GM23338 (cell line): ENCODE measurements around the gene RFK. TPM values are rescaled to one million over a fixed set of nuclear protein-coding genes. Genes with fewer than 3 reads are reported as not detected.

Experiments used
- ATAC-seq: fragments of 200-7000 bp; cut with Tn5 transposase; 3 replicates; pipeline ENCODE4 v1.9.1; 2020
- DNase-seq: peaks from one replicate; pipeline ENCODE4 v3.0.0-alpha.2; 2015; ENCODE audit warnings: low spot score
- H2AFZ ChIP-seq: fragments of 200-600 bp; sonication (generic); 2 replicates; pipeline ENCODE4 v1.8.0; 2016; ENCODE audit warnings: antibody characterized with exemption, mild to moderate bottlenecking, moderate library complexity
- H3F3A ChIP-seq: fragments of 200-600 bp; sonication (generic); replicated peaks from 2 replicates; pipeline ENCODE4 v1.8.0; 2017; ENCODE audit warnings: antibody characterized with exemption, mixed run types, low read depth
- H3K27ac ChIP-seq: fragments of 200-600 bp; sonication (generic); 2 replicates; pipeline ENCODE4 v1.6.1; 2016; ENCODE audit warnings: low read depth
- H3K27me3 ChIP-seq: fragments of 200-600 bp; sonication (generic); 2 replicates; pipeline ENCODE4 v1.8.0; 2016; ENCODE audit warnings: mild to moderate bottlenecking, mixed run types, moderate library complexity; ENCODE audit not compliant: insufficient read depth
- H3K36me3 ChIP-seq: fragments of 200-600 bp; sonication (generic); 2 replicates; pipeline ENCODE4 v1.8.0; 2016; ENCODE audit warnings: mild to moderate bottlenecking; ENCODE audit not compliant: insufficient read depth
- H3K4me1 ChIP-seq: fragments of 200-600 bp; sonication (generic); 2 replicates; pipeline ENCODE4 v1.8.0; 2016; ENCODE audit warnings: mild to moderate bottlenecking, moderate library complexity; ENCODE audit not compliant: insufficient read depth
- H3K4me2 ChIP-seq: fragments of 200-600 bp; sonication (generic); 2 replicates; pipeline ENCODE4 v1.7.1; 2017; ENCODE audit warnings: mixed run types
- H3K4me3 ChIP-seq: fragments of 200-600 bp; sonication (generic); 2 replicates; pipeline ENCODE4 v1.6.1; 2016; ENCODE audit warnings: mixed run types
- H3K79me2 ChIP-seq: fragments of 200-600 bp; sonication (generic); replicated peaks from 2 replicates; pipeline ENCODE4 v1.8.0; 2017; ENCODE audit warnings: mild to moderate bottlenecking; ENCODE audit not compliant: insufficient read depth
- H3K9me2 ChIP-seq: fragments of 200-600 bp; sonication (generic); 2 replicates; pipeline ENCODE4 v1.8.0; 2017; ENCODE audit not compliant: insufficient read depth
- H4K20me1 ChIP-seq: fragments of 200-600 bp; sonication (generic); replicated peaks from 2 replicates; pipeline ENCODE4 v1.8.0; 2017; ENCODE audit warnings: mild to moderate bottlenecking; ENCODE audit not compliant: insufficient read depth
- H3K27ac Mint-ChIP-seq: 2 replicates; pipeline ENCODE4 v1.8.0; 2020; ENCODE audit warnings: inconsistent platforms, mild to moderate bottlenecking, moderate library complexity, mixed read lengths
- H3K27me3 Mint-ChIP-seq: 3 replicates; pipeline ENCODE4 v1.8.0; 2022; ENCODE audit warnings: low read depth, mild to moderate bottlenecking, moderate library complexity, mixed read lengths, inconsistent platforms; ENCODE audit not compliant: insufficient read depth, poor library complexity
- H3K36me3 Mint-ChIP-seq: 3 replicates; pipeline ENCODE4 v1.8.0; 2021; ENCODE audit warnings: low read depth, mild to moderate bottlenecking, inconsistent platforms, moderate library complexity, mixed read lengths
- H3K4me1 Mint-ChIP-seq: 3 replicates; pipeline ENCODE4 v1.8.0; 2020; ENCODE audit warnings: mild to moderate bottlenecking, inconsistent platforms, mixed read lengths
- H3K4me3 Mint-ChIP-seq: 3 replicates; pipeline ENCODE4 v1.8.0; 2021; ENCODE audit warnings: moderate library complexity, mild to moderate bottlenecking, inconsistent platforms, mixed read lengths
- H3K9me3 Mint-ChIP-seq: 3 replicates; pipeline ENCODE4 v1.8.0; 2020; ENCODE audit warnings: moderate library complexity, mild to moderate bottlenecking, inconsistent platforms, mixed read lengths
- CREB1 ChIP-seq: fragments of 250-450 bp; sonication (Bioruptor Pico); IDR thresholded peaks from 2 replicates; pipeline ENCODE4 v1.5.0; 2020; ENCODE audit warnings: low read depth, mild to moderate bottlenecking, moderate library complexity
- EZH2 ChIP-seq: fragments of 200-600 bp; sonication (generic); IDR thresholded peaks from one replicate; pipeline ENCODE4 v1.8.0; 2017; ENCODE audit warnings: antibody characterized with exemption, mild to moderate bottlenecking, low read depth; ENCODE audit not compliant: unreplicated experiment
- EZH2phosphoT487 ChIP-seq: fragments of 200-600 bp; sonication (generic); IDR thresholded peaks from one replicate; pipeline ENCODE4 v1.8.1; 2018; ENCODE audit warnings: antibody characterized with exemption; ENCODE audit not compliant: unreplicated experiment
- JUNB ChIP-seq: IDR thresholded peaks from one replicate; pipeline ENCODE4 v1.6.1; 2016; ENCODE audit warnings: antibody characterized with exemption; ENCODE audit not compliant: unreplicated experiment
- NANOG ChIP-seq: IDR thresholded peaks from 2 replicates; pipeline ENCODE4 v1.6.1; 2016; ENCODE audit warnings: antibody characterized with exemption, borderline replicate concordance
- POLR2AphosphoS5 ChIP-seq: IDR thresholded peaks from 2 replicates; pipeline ENCODE4 v1.6.1; 2016; ENCODE audit warnings: antibody characterized with exemption, low read depth
- STAT1 ChIP-seq: IDR thresholded peaks from one replicate; pipeline ENCODE4 v1.6.1; 2016; ENCODE audit warnings: antibody characterized with exemption; ENCODE audit not compliant: unreplicated experiment
- ZNF114 ChIP-seq: fragments of 250-450 bp; sonication (Bioruptor Pico); IDR thresholded peaks from 2 replicates; pipeline ENCODE4 v1.5.0; 2020; ENCODE audit warnings: mild to moderate bottlenecking, moderate library complexity
- ZNF331 ChIP-seq: fragments of 250-450 bp; sonication (Bioruptor Pico); IDR thresholded peaks from 2 replicates; pipeline ENCODE4 v1.5.0; 2020; ENCODE audit warnings: low read depth, mild to moderate bottlenecking, moderate library complexity
- polyA plus RNA-seq: library from polyadenylated mRNA; unstranded; fragments of >200 nt; fragmentation: Nextera tagmentation; extraction: Ambion mirVana; gene quantifications from 2 replicates; pipeline ENCODE4 v1.2.1, GENCODE V29; 2016
- total RNA-seq: library from RNA; depleted of rRNA; stranded (reverse); fragments of >200 nt; shearing (Covaris generic); gene quantifications from 2 replicates; pipeline ENCODE4 v1.2.3, GENCODE V29; 2014
- TF ChIP-seq, protein P1 (sequence below): fragments of 250-450 bp; sonication (Bioruptor Pico); IDR thresholded peaks from 2 replicates; pipeline ENCODE4 v1.5.0; 2020; ENCODE audit warnings: mild to moderate bottlenecking, moderate library complexity
- TF ChIP-seq, protein P2 (sequence below), 2 experiments: fragments of 200-600 bp in 1 of 2; sonication (generic) in 1 of 2; conservative IDR thresholded peaks; 2 replicates each; pipeline versions ENCODE4 v1.5.1 to v1.6.1; 2016 to 2017; ENCODE audit warnings: antibody characterized with exemption in 2 of 2, low read depth in 2 of 2, mild to moderate bottlenecking in 2 of 2, moderate library complexity in 1 of 2
- TF ChIP-seq, protein P3 (sequence below): IDR thresholded peaks from 2 replicates; pipeline ENCODE4 v1.6.1; 2016; ENCODE audit warnings: antibody characterized with exemption

The RFK gene
- total and polyA plus RNA-seq, 2 experiments from 2014 or later = 15.2 to 15.4 TPM

DNA sequence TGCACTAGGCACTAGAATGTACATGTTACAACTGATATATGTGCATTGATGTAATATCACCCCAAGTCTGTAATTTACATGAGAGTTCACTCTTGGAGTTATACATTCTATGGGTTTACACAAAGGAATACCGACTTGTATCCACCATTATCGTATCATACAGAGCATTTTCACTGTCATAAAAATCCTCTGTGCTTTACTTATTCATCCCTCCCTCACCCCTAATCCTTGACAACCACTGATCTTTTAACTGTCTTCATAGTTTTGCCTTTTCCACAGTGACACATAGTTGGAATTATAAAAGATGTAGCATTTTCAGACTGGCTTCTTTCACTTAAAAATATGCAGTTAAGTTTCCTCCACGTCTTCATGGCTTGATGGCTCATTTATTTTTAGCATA, 11.1 kb upstream of the RFK start:
- Histone ChIP-seq H3K4me3 (no peak overlapping the region), H3K36me3 (no peaks in the 10 kb centered on the region), H3K4me1 (no peaks in the 10 kb centered on the region), H2AFZ (no peak overlapping the region), H3F3A (no peaks in the 10 kb centered on the region), H4K20me1 (no peaks in the 10 kb centered on the region), H3K27me3 (no peaks in the 10 kb centered on the region), H3K4me2 (no peak overlapping the region), H3K27ac (no peak overlapping the region), H3K9me2 (no peaks in the 10 kb centered on the region), H3K79me2 (no peaks in the 10 kb centered on the region)
- Mint-ChIP-seq H3K4me1 (peaks cover 4% of the 10 kb centered on the region; the same call in 2 of the 3 replicates), H3K9me3 (no peaks in the 10 kb centered on the region), H3K27ac (no peak overlapping the region), H3K27me3 (peaks cover 3% of the 10 kb centered on the region), H3K36me3 (no peaks in the 10 kb centered on the region), H3K4me3 (no peak overlapping the region)
- TF ChIP-seq ZNF114 (no peak), POLR2AphosphoS5 (no peak), JUNB (no peak), STAT1 (no peak), CREB1 (CRISPR knock-in tag) (no peak), EZH2phosphoT487 (no peak), EZH2 (no peak), NANOG (no peak), ZNF331 (CRISPR knock-in tag) (no peak)
- TF ChIP-seq, protein P1, sequence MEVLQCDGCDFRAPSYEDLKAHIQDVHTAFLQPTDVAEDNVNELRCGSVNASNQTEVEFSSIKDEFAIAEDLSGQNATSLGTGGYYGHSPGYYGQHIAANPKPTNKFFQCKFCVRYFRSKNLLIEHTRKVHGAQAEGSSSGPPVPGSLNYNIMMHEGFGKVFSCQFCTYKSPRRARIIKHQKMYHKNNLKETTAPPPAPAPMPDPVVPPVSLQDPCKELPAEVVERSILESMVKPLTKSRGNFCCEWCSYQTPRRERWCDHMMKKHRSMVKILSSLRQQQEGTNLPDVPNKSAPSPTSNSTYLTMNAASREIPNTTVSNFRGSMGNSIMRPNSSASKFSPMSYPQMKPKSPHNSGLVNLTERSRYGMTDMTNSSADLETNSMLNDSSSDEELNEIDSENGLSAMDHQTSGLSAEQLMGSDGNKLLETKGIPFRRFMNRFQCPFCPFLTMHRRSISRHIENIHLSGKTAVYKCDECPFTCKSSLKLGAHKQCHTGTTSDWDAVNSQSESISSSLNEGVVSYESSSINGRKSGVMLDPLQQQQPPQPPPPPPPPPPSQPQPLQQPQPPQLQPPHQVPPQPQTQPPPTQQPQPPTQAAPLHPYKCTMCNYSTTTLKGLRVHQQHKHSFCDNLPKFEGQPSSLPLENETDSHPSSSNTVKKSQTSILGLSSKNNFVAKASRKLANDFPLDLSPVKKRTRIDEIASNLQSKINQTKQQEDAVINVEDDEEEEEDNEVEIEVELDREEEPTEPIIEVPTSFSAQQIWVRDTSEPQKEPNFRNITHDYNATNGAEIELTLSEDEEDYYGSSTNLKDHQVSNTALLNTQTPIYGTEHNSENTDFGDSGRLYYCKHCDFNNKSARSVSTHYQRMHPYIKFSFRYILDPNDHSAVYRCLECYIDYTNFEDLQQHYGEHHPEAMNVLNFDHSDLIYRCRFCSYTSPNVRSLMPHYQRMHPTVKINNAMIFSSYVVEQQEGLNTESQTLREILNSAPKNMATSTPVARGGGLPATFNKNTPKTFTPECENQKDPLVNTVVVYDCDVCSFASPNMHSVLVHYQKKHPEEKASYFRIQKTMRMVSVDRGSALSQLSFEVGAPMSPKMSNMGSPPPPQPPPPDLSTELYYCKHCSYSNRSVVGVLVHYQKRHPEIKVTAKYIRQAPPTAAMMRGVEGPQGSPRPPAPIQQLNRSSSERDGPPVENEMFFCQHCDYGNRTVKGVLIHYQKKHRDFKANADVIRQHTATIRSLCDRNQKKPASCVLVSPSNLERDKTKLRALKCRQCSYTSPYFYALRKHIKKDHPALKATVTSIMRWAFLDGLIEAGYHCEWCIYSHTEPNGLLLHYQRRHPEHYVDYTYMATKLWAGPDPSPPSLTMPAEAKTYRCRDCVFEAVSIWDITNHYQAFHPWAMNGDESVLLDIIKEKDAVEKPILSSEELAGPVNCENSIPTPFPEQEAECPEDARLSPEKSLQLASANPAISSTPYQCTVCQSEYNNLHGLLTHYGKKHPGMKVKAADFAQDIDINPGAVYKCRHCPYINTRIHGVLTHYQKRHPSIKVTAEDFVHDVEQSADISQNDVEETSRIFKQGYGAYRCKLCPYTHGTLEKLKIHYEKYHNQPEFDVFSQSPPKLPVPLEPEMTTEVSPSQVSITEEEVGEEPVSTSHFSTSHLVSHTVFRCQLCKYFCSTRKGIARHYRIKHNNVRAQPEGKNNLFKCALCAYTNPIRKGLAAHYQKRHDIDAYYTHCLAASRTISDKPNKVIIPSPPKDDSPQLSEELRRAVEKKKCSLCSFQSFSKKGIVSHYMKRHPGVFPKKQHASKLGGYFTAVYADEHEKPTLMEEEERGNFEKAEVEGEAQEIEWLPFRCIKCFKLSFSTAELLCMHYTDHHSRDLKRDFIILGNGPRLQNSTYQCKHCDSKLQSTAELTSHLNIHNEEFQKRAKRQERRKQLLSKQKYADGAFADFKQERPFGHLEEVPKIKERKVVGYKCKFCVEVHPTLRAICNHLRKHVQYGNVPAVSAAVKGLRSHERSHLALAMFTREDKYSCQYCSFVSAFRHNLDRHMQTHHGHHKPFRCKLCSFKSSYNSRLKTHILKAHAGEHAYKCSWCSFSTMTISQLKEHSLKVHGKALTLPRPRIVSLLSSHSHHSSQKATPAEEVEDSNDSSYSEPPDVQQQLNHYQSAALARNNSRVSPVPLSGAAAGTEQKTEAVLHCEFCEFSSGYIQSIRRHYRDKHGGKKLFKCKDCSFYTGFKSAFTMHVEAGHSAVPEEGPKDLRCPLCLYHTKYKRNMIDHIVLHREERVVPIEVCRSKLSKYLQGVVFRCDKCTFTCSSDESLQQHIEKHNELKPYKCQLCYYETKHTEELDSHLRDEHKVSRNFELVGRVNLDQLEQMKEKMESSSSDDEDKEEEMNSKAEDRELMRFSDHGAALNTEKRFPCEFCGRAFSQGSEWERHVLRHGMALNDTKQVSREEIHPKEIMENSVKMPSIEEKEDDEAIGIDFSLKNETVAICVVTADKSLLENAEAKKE (CRISPR knock-in tag) = no peak
- TF ChIP-seq, protein P2, sequence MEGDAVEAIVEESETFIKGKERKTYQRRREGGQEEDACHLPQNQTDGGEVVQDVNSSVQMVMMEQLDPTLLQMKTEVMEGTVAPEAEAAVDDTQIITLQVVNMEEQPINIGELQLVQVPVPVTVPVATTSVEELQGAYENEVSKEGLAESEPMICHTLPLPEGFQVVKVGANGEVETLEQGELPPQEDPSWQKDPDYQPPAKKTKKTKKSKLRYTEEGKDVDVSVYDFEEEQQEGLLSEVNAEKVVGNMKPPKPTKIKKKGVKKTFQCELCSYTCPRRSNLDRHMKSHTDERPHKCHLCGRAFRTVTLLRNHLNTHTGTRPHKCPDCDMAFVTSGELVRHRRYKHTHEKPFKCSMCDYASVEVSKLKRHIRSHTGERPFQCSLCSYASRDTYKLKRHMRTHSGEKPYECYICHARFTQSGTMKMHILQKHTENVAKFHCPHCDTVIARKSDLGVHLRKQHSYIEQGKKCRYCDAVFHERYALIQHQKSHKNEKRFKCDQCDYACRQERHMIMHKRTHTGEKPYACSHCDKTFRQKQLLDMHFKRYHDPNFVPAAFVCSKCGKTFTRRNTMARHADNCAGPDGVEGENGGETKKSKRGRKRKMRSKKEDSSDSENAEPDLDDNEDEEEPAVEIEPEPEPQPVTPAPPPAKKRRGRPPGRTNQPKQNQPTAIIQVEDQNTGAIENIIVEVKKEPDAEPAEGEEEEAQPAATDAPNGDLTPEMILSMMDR (conservative IDR thresholded peaks at IDR 0.05; ENCODE audit: low read depth in 2 of 2) = no peak
- TF ChIP-seq, protein P3, sequence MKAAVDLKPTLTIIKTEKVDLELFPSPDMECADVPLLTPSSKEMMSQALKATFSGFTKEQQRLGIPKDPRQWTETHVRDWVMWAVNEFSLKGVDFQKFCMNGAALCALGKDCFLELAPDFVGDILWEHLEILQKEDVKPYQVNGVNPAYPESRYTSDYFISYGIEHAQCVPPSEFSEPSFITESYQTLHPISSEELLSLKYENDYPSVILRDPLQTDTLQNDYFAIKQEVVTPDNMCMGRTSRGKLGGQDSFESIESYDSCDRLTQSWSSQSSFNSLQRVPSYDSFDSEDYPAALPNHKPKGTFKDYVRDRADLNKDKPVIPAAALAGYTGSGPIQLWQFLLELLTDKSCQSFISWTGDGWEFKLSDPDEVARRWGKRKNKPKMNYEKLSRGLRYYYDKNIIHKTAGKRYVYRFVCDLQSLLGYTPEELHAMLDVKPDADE = no peak
- ATAC-seq = no peak
- DNase-seq = no peak
